ENCODE results near the gene CIC.

CIC gene

DNA sequence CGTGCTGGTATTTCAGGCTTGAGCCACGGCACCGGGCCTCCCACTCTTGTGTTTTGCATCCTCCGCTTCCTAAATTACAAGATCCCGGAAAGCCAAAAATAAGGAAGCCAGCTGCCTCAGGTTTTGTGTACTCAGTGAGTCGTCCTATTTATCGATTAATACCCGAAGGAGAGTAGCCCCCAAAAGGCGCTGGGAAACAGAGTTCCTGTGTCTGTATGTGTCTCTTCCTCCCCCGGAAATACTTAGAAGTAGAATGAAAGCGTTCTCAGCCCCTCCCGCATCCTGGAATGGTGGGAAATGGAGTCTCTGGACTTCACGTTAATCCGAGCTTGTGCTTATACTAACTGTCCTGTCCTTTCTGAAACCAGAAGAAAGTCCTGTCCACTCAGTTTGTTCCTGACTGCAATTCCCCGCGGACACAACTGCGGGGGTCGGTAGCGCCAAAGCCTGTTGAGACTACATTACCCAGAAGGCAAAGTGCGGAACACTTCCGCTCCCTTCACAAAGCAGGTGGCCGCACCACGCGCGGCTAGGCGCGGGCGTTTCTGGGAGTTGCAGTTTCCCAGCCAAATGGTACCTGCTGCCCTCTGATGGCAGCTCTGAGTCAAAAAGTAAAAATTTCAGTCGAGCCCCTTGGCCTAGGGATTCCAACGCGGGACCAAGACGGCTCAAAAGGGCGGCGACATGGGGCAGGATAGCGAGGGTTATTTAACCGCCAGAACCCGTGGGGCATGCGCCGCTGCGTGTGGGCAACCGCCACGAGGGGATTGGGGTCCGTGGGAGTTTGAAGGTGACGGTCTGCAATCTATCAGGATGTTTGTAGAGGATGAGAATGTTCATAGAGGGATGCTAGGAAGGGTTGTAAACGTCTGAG lies 24.5 kb upstream of the CIC start:
- peak; percentile 83 for DNase-seq

DNA sequence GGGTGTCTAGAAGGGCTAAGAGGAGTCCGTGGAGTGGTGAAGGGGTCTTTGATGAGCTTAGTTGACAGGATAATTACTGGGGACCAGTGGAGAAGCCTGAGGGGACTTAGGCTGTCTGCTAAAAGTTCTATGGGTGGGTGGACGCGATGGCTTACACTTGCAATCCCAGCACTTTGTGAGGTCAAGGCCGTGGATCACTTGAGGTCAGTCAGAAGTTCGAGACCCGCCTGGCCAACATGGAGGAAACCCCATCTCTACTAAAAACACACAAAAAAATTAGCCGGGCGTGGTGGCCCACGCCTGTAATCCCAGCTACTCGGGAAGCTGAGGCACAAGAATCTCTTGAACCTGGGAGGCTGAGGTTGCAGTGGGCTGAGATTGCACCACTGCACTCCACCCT lies 23.8 kb upstream of the CIC start:
- no peak for DNase-seq

DNA sequence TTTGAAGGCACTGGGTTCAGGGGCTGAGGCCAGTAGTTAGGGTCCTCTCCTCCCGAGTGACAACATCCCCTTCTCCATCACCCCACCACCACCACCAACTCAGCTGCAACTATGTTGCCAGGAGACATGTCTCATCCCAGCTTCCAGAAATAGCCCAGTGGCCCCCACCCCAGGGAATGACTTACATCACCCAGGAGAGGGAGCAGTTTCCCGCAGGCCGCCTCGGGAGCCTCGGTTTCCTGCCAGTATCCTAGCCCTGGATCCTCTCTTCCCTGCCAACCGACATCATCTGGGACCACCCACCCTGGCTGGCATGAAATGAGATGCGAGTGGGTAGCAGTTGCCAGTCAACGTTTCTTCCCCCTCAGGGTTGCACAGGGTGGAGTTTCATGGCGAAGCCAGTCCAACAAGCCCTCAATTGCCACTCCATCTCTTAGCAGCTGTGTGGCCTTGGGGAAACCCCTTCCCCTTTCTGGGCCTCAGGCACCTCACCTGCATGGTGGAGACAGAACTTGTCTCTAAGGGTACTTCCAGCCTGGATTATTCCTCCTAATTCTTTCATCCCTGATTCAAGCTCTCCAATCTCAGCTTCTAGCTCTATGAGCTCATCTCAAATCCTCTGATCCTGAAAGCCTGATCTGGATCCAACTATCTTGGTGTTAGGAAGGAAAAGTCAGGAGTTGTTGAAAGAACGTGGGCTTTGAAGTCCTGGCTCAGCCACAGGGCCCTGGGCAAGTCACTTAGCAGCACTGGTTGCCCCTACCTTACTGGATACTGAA lies 22.7 kb upstream of the CIC start:
- DNase-seq = no peak

DNA sequence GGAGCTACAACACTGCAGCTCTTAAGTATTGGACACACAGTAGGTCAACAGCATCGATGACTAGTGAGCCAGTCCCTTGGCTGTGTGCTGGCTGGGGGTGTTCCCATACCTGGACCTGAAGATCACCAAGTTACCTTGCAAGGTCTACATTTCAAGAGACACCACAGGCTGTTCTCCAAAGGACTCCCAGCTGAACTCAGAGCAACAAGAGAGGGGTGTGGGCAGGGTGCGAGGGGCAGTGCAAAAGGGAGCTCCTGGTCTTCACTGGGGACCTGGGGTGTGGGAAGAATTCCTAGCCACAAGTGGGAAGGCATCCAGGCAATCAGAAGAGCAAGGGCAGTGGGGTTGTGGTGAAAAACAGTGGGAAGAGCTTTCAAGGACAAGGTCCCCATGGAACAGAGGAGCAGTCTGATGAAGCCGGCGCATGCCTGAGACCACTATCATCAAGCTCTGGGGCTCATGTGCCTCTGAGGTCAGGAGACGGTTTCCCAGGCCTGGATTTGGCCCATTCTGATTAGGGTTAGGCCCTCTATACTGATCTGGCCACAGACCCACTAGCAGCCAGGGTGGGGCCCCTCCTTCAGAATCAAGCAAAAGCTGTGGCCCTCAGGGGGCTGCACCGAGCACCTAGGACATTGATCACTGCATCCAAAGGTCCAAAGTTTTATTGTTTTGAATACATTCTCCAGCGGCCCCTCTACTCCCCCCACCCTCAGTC lies 22.0 kb upstream of the CIC start:
- DNase-seq = no peak

DNA sequence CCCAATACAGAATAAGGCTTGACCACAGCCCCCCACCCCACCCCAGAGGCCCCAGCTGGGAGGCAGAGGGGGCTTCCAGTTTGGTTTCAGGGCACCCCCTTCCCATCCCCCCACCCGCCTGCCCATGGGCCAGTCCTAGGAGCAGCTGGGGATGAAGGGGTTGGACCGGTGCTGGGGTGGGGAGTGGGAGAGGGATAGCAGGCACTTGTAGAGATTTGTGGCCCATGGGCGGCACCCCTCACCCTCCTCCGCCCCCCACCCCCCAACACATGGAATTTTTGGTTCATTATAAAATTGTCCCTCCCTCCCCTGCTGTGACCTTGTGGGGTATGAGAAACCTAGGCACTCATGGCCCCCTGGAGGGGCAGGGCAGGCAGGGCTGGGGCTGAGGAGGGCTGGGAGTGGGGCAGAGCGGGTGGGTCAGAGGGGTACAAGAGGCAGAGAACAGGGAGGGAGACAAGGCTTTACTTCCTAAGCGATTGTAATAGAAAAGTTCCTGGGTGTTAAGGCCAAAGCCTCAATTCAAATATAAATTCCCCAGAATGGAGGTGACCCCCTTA lies 21.3 kb upstream of the CIC start:
- DNase-seq = no peak

DNA sequence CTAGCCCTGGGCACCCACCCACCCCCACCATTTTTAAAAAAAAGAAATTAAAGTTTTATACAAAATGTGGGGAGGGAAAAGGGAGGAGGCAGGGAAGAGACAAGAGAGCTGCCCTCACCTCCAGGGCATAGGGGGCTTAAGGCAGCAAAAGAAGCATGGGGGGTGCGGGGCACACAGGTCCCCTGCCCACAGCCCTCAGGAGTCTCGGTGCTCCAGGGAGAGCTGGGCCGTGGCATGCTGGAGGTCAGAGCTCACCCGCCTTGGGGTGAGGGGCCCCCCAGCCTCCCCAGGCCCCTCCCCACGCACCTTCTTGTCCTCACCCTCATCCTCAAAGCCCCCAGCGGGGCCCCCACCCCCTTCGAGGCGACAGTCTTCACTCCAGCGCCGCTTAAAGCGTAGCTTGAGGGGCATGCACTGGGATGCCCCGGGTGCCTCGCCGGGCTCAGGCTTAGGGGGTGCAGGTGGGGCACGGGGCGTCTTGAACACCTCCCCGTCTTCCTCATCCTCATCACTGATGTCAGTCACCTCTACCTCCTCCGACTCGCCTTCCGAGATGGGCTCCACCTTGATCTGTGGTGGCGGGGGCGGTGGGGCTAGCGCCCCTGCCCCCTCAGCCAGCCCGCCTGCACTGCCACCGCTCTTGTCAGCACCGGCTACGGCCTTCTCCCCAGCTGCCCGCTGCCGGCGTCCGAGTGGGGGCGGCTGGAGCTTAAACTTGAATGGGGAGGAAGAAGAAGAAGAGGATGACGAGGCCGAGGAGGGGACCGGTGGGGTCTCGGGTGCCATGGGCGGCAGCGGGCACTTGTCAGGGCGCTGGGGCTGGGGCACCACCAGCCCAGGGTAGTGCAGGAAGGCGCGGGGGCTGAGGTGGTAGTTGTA lies 20.5 kb upstream of the CIC start:
- no peak for DNase-seq

DNA sequence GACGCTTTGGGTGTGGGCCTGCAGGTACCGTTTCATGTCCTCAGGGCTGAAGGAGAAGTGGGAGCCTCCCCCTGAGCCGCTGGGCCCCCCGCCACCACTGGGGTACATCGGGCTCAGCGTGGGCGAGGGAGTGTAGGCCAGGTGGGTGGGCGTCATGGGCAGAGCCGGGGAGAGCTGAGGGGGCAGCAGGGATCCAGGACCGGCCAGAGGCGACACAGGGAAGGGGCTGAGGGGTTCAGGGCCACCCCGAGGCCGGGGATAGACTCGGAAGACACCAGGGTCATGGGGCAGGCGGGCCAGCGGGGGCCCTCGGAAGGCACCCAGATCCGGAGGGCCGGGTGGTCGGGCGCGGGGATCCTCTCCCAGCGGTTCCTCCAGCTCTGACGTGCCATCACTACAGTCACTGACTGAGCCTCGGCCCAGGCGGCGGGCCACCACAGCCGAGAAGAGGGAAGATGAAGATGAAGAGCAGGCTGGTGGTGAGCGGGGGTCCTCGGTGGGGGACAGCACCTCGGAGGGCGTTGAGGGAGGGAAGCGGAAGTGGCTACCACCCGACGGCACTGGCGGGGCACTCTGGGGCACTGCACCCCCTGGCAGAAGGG lies 19.8 kb upstream of the CIC start:
- DNase-seq = no peak

DNA sequence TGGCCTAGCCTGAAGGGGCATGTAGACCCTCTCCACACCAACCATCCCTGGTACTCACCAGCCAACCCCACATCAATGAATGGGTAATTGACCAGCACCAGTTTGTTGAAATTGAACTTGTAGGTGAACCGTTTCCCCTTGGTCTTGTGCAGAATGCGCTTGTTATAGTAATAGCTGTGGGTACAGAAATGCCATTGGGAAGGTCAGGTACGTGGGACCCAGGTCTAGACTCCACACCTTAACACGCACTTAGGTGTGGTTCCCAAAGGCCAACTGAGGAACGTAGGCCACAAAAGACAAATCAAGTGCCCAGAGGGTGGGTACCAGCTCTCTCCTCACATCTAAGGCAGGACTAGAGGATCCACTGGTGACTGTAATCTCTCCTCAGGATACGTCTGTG lies 19.3 kb upstream of the CIC start:
- DNase-seq = no peak

DNA sequence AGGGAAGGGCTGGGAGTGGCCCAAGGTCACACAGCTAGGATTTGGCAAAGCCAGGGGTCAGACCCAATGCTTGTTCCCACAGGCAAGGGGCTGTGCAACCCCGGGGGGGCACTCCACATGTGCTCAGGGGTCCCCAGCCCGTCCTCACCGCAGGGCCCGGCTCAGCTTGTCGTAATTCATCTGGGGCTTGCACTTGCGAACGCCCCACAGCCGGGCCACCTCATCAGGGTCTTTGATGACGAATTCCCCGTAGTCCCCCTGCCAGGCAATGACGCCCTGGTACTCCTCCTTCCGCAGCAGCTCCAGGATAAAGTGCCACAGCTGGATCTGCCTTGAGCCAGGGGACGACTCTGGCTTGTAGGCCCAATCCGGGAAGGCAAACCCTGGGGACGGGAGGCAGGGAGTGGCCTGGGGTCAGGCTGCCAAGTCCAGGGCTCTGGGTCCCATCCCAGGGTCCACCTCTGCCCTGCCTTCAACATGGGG lies 18.8 kb upstream of the CIC start:
- DNase-seq = no peak

DNA sequence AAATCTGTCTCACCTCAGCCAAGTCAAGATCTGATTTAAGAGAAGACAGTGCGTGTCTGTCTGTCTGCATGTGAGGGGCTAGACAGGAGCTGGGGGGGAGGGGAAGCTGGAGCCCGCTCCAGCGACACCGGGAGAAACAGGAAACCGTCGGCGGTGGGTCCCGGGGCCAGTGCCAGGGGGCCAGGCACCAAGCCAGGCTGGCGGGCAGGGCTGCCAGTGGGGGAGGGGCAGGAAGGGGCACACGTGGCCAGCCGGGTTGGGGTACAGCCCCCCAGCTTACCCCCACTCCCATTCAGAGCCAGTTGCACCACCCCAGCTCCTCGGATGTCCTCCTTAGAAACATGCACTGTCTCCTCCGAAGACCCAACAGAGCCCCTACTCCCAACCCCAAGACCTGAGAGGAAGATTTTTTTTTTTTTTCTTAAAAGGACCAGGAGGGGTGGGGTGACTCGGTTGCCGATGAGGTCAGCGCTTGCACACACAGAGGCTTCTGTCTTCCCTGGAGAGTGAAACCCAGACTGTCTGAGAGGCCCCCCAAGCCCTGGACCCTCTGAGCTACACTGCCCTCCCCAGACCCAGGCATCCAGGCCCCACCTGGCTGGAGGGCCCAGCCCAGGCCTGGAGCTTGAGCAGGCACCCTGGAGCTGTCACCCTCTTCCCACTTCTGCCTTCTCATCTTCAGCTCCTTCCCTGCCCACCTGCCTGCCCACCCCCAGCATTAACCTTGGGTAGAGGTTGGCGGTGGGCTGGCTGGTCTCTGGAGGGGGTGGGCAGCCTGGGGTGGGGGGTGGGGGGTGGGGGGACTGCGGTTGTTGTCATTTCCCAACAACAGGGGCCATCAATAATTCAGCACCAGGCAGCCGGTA lies 18.2 kb upstream of the CIC start:
- no peak for DNase-seq

DNA sequence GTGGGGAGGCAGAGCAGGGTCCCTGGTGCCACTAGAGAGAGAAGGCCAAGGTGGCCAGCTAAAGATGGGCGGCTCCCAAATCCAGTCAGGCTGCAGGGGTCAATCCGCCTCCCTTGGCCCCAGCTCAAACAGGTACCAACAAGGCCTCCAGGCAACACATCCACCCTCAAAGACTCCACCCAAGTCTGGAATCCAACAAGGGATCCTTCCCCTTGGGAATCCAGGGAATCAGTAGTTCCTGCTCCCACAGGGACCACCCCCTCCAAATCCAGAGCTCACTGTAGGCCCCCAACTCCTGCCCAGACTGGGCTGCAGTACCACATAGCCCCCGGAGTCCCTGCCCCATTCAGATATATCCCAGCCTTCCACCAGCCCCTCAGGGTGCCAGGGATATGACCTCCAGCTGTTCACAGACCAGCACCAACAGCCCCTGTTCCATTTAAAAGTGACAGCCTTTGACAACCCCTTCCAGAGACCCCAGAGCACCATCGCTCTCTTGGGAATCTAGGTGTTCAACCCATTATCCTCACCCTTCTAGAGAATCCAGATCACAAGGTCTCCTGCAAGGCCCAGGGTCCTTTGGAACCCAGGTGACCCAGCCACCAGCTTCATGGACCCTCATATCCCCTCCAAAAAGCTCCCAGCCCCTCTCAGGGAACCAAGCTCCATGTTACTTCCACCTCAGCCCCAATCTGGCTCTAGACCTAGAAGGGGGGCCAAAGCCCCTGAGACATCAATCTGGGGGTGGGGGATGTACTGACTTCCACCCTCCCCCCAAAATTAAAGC lies 17.3 kb upstream of the CIC start:
- DNase-seq = no peak

DNA sequence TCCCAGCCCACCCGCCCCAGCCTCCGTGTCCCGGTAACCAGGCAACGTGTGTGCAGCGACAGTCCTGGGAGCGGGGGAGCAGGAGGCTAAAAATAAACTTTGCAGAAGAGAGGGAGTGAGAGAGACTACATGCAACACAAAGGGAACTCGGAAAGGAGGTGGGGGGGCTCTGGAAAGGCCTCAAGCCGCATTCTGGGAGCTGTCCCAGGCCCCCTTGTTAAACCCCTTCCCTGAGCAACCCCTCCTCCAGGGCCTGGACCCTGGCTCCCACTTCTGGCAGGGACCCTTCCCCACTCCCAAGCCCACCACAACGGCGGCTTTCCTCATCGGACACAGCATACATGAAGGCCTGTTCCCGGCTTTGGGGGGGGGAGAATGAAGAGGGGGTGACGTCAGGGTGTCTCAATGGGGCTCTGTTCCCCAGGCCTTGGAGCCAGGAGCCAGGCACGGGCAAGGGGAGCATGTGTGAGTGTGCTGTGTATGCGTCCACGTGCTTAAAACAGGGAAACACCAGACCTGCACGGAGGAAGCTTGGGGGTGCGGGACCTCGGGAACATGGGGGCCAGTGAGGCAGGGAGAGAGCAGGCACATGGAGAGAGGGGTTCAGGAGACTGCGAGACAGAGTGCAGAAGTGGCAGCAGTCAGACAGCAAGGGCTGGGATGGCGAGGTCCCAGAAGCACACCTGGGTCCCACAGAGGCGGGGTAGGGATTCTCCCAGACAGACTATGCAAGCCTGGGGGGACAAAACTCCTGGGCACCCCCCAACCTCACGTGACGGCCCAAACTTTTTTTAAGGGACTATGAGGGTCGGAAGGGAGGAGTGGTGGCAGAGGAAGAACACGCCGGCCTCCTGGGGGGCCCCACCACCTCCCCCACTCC lies 16.4 kb upstream of the CIC start:
- DNase-seq = no peak

DNA sequence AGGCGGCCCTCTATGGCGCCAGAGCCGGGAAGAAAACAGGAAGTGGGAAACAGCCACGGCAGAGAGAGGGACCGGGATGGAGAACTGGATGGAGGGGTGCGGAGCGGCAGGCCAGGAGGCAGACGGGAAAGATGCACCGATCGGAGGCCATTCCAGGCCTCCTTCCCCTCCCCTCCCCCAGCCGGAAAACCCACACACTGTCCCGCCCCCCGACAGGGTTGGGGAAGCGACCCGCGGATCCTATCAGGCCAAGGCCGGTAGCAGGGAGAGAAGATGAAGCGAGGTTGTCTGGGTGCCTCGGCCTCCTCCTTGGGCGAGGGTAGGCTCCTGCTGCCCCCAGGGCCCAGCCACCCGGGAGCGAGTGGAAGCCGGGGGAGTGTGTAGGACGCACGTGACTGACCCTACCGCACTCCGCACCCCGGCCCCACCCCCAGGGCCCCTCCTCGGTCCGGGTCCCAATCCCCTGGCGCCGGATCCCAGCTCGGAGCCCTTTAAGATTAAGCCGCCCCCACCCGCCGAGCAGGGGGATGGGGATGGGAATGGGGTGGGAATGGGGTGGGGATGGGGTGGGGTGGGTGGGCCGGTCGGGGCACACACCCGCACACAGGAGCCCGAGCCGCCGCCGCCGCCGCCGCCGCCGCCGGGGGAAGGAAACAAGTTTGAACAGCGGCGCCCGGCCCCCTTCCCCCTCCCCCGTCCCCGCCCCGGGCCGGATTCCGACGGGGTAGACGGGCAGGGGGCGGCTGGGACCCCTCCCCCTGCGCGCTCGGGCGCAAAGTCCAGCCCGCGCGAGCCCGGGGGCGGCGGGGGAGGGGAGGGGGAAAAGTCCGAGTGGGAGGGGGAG lies 15.6 kb upstream of the CIC start:
- DNase-seq = no peak

DNA sequence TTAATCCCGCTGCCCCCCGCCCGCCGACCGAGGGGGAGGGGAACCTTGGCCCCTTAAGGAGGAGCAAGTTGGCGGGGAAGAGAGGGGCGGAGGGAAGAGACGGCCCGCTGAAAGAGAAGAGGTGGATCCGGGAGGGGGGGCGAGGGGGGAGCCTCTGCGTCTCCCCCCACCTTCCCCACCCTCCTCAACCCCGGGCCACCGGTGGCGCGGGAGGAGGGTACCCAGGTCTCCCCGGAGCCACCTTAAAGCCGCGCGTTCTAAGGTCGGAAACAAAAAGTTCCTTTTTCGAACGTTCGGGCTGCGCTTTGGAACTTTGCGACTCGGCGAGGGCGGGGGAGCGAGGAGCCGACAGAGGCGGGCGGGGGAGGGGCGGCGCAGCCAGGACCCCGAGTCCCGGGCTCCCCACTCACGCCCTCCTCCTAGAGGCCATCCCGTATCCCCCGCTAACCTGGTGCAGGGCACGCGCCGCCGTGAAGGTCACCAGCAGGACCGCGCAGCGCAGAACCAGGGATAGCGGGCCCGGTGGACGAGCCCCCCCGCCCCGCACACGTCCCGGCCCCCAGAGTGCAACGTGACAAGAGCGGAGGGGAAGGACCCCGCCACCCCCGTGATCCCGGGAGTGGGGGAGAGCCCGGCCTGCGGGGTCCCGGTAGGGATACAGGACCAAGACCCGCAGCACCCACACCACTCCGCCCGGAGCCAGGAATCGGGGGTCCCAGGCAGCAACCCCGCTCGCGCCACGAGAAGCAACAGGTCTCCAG lies 14.8 kb upstream of the CIC start:
- peak; percentile 37 for DNase-seq

DNA sequence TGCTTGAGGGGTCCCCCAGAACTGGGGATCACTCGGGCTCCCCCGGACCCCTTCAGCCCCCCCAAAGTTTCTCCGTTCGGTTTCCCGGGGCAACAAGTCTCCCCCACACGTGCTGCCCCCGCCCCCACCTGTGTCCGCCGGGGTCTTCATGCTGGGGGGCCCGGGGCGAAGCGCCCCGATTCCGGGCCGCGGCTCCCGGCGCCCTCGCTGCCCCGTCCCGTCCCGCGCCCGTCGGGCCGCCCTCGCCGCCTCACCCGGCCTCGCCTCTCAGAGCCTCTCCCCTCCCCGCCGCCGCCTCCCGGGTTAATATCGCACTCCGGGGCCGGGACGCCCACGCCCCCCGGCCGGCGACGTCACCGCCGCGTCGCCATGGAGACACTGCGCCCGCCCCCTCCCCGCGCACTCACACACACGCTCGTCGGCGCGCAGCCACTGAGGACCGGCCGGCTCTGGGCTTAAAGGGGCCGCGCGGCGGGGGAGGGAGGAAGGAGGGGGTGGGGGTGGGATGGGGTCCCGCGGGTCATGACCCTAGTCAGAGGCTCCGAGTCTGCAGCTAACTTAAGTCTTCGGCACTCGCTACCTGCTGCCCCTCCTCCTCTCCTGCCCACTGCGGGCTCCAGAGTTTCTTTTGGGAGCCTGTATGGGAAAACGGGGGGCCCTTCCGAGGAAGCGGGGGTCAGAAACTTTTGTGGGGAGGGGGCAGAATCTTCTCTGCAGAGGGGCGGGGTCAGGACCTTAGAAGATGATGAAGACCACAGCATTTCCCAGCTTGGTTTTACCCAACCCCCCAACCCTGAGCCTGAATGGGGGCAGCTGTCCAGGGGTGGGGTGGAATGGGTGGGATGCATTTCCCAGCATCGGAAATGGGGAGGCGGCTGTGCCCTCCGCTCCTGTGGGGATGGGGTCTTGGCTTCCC lies 13.9 kb upstream of the CIC start, which contains the start of gene ERF:
Gene ERF, minus strand, starts transcription at position 279 of the 916 bp plus-strand sequence. Its CDS starts 129 bp downstream, at position 150.
- peak; percentile 63 for DNase-seq

All from GF-D8 (cell line).